Smooth muscle cell (in vitro differentiated cells): ENCODE data around the gene HSF2BP. TPM values are rescaled to one million over a fixed set of nuclear protein-coding genes. Genes with fewer than 3 reads are reported as not detected.

Experiments used
- DNase-seq: peaks from one replicate; lab custom pipeline; 2025; ENCODE audit not compliant: unreplicated experiment; lab: John Stamatoyannopoulos, UW
- H2AFZ ChIP-seq: fragments of 200-600 bp; sonication (generic); 2 replicates; pipeline ENCODE4 v1.6.0; 2016; ENCODE audit warnings: antibody characterized with exemption, low read depth, mild to moderate bottlenecking
- H3F3A ChIP-seq: fragments of 200-600 bp; sonication (generic); 2 replicates; pipeline ENCODE4 v1.6.0; 2017; ENCODE audit warnings: antibody characterized with exemption, low read depth
- H3K27ac ChIP-seq: fragments of 200-600 bp; sonication (generic); 2 replicates; pipeline ENCODE4 v1.5.1; 2016; ENCODE audit warnings: low read depth, mild to moderate bottlenecking
- H3K27me3 ChIP-seq: fragments of 200-600 bp; sonication (generic); 2 replicates; pipeline ENCODE4 v1.6.1; 2016; ENCODE audit warnings: low read depth, mild to moderate bottlenecking
- H3K36me3 ChIP-seq: fragments of 200-600 bp; sonication (generic); 2 replicates; pipeline ENCODE4 v1.5.1; 2016; ENCODE audit warnings: low read depth
- H3K4me1 ChIP-seq: fragments of 200-600 bp; sonication (generic); 2 replicates; pipeline ENCODE4 v1.5.1; 2016; ENCODE audit warnings: low read depth
- H3K4me2 ChIP-seq: fragments of 200-600 bp; sonication (generic); 2 replicates; pipeline ENCODE4 v1.6.0; 2016; ENCODE audit warnings: mild to moderate bottlenecking
- H3K4me3 ChIP-seq: fragments of 200-600 bp; sonication (generic); 2 replicates; pipeline ENCODE4 v1.5.1; 2016; ENCODE audit warnings: mild to moderate bottlenecking
- H3K79me2 ChIP-seq: fragments of 200-600 bp; sonication (generic); 2 replicates; pipeline ENCODE4 v1.6.0; 2016; ENCODE audit warnings: low read depth, mild to moderate bottlenecking
- H3K9ac ChIP-seq: fragments of 200-600 bp; sonication (generic); 2 replicates; pipeline ENCODE4 v1.6.0; 2016; ENCODE audit warnings: low read depth
- H3K9me3 ChIP-seq: fragments of 200-600 bp; sonication (generic); replicated peaks from 2 replicates; pipeline ENCODE4 v1.5.1; 2016; ENCODE audit warnings: low read depth
- H4K20me1 ChIP-seq: fragments of 200-600 bp; sonication (generic); 2 replicates; pipeline ENCODE4 v1.6.0; 2016; ENCODE audit warnings: low read depth
- WGBS: methylation state at CpG from one replicate; pipeline ENCODE4 v1.1.7; 2016; ENCODE audit warnings: low lambda C conversion rate; 5-methylcytosine and 5-hydroxymethylcytosine counted together
- polyA plus RNA-seq: library from polyadenylated mRNA; unstranded; fragments of >200 nt; fragmentation: Nextera tagmentation; extraction: Ambion mirVana; gene quantifications from 2 replicates; pipeline ENCODE4 v1.2.1, GENCODE V29; 2016
- total RNA-seq: library from RNA; depleted of rRNA; stranded (reverse); fragments of >200 nt; gene quantifications from 2 replicates; pipeline ENCODE4 v1.2.3, GENCODE V29; 2014
- TF ChIP-seq, protein P1 (sequence below): fragments of 200-600 bp; sonication (generic); IDR thresholded peaks from 2 replicates; pipeline ENCODE4 v1.5.1; 2017; ENCODE audit warnings: borderline replicate concordance, mild to moderate bottlenecking, antibody characterized with exemption; ENCODE audit not compliant: insufficient read depth, poor library complexity, severe bottlenecking

The HSF2BP gene
- total and polyA plus RNA-seq, 2 experiments from 2014 or later: 0.97 to 1.9 TPM

GRCh38 chr21:43703035-43703880 lies 44.0 kb upstream of the HSF2BP start:
- no peaks in the 10 kb centered on the region for H3K79me2 ChIP-seq
- H4K20me1 ChIP-seq: no peaks in the 10 kb centered on the region
- no peaks in the 10 kb centered on the region for H3K27me3 ChIP-seq
- H3K36me3 ChIP-seq: no peaks in the 10 kb centered on the region
- H3K4me3 ChIP-seq: peak overlapping the region; percentile 1
- TF ChIP-seq, protein P1, sequence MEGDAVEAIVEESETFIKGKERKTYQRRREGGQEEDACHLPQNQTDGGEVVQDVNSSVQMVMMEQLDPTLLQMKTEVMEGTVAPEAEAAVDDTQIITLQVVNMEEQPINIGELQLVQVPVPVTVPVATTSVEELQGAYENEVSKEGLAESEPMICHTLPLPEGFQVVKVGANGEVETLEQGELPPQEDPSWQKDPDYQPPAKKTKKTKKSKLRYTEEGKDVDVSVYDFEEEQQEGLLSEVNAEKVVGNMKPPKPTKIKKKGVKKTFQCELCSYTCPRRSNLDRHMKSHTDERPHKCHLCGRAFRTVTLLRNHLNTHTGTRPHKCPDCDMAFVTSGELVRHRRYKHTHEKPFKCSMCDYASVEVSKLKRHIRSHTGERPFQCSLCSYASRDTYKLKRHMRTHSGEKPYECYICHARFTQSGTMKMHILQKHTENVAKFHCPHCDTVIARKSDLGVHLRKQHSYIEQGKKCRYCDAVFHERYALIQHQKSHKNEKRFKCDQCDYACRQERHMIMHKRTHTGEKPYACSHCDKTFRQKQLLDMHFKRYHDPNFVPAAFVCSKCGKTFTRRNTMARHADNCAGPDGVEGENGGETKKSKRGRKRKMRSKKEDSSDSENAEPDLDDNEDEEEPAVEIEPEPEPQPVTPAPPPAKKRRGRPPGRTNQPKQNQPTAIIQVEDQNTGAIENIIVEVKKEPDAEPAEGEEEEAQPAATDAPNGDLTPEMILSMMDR: no peak
- no peak overlapping the region for H2AFZ ChIP-seq
- no peak overlapping the region for H3K9ac ChIP-seq
- no peaks in the 10 kb centered on the region for H3F3A ChIP-seq
- DNase-seq: no peak
- H3K9me3 ChIP-seq: no peaks in the 10 kb centered on the region
- no peak overlapping the region for H3K27ac ChIP-seq
- 54% methylated on average over 29 of the region's 29 CpGs for WGBS
- H3K4me2 ChIP-seq: peak overlapping the region; percentile 13
- H3K4me1 ChIP-seq: peaks cover 10% of the 10 kb centered on the region

DNA sequence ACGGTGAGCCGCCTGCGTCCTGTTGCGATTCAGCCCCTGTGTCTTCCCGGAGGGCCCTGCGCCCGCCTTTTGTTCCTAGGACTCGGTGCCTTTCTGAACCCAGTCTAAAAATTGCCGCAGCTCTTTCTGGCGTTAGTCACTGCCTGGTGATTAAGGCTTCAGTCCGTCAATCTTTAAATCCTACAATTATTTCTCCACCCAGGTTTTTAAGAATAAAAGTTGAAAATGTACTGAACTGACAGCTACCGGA lies 43.4 kb upstream of the HSF2BP start:
- Histone ChIP-seq H2AFZ (no peak overlapping the region), H3K79me2 (no peaks in the 10 kb centered on the region), H4K20me1 (no peaks in the 10 kb centered on the region), H3K9me3 (no peaks in the 10 kb centered on the region), H3K4me1 (peaks cover 10% of the 10 kb centered on the region), H3K4me3 (peak overlapping the region; percentile 1), H3K4me2 (peak overlapping the region; percentile 13), H3K27me3 (no peaks in the 10 kb centered on the region), H3K27ac (no peak overlapping the region), H3F3A (no peaks in the 10 kb centered on the region), H3K9ac (no peak overlapping the region), H3K36me3 (no peaks in the 10 kb centered on the region)
- DNase-seq: no peak
- WGBS: 80% methylated on average over 12 of the region's 12 CpGs
- TF ChIP-seq, protein P1: no peak

DNA sequence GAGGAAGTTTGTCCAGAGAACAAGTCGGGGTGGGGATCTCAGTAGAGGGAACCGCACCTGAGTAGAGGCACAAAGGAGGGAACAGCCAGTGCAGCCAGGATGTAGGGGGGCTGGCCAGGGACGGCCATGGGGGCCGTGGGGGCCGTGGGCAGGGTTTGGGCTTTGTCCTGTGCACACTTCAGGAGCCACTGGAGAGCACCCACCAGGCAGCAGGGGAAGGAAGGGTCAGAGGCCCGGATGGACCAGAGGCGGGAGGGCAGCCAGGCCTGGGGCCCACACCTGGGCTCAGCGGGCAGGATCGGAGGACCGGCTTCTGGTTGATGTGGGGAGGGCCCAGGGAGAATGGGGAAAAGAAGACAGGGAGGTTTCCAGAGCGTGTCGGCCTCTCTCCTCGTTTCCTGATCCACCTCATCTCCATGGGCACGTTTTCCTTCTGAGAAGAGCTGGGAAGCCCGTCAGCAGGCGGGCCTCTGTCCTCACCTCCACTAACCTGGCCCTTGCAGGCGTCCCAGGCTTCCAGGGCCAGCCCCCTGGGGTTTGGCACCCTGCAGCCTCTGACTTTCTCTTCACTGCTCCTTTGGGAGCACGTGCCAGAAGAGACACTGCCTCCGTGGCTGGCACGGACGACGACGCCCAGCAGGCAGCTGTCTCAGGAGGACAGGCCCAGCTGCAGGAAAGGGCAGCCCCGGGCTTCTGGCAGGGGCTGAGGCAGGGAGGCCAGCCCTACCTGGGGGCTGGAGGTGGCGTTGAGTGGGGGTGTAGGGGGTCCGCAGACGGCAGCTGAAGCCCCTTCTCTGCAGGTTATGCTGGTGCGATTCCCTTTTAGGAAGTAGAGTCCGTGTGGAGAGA lies 42.9 kb upstream of the HSF2BP start:
- Histone ChIP-seq H3K4me2 (no peak overlapping the region), H2AFZ (no peak overlapping the region), H3K27ac (no peak overlapping the region), H4K20me1 (no peaks in the 10 kb centered on the region), H3K36me3 (no peaks in the 10 kb centered on the region), H3K9me3 (no peaks in the 10 kb centered on the region), H3K9ac (no peak overlapping the region), H3F3A (no peaks in the 10 kb centered on the region), H3K4me1 (peaks cover 10% of the 10 kb centered on the region), H3K79me2 (no peaks in the 10 kb centered on the region), H3K27me3 (no peaks in the 10 kb centered on the region), H3K4me3 (no peak overlapping the region)
- 91% methylated on average over 23 of the region's 29 CpGs for WGBS
- TF ChIP-seq, protein P1: no peak
- no peak for DNase-seq
